H1 (cell line): ENCODE measurements around the gene ADRA2C. TPM values are rescaled to one million over a fixed set of nuclear protein-coding genes. Genes with fewer than 3 reads are reported as not detected.

Experiments used
- EZH2 ChIP-seq: fragments of 200-600 bp; sonication (generic); IDR thresholded peaks from 2 replicates; pipeline ENCODE4 v1.7.1; 2012; ENCODE audit warnings: low read depth, mild to moderate bottlenecking, moderate library complexity, low read length, inconsistent platforms; ENCODE audit not compliant: severe bottlenecking
- KDM5A ChIP-seq: fragments of 200-600 bp; IDR thresholded peaks from 2 replicates; pipeline ENCODE4 v1.7.1; 2012; ENCODE audit warnings: mild to moderate bottlenecking, low read length, inconsistent platforms, mixed read lengths
- SP4 ChIP-seq: IDR thresholded peaks from 2 replicates; pipeline ENCODE4 v1.6.1; 2012; ENCODE audit warnings: low read length, inconsistent platforms
- SUZ12 ChIP-seq: fragments of 200-600 bp; sonication (generic); IDR thresholded peaks from 2 replicates; pipeline ENCODE4 v1.6.1; 2012; ENCODE audit warnings: mild to moderate bottlenecking, inconsistent platforms, low read length, moderate library complexity, mixed read lengths
- polyA plus RNA-seq, 7 experiments: library from polyadenylated mRNA; depleted of rRNA in 3 of 7; stranded (reverse) in 5 of 7; unstranded in 2 of 7; fragments of >200 nt in 5 of 7; fragments of 200-250 nt in 2 of 7; gene quantifications; 1 replicate in 5 of 7; 2 replicates in 1 of 7; 4 replicates in 1 of 7; pipeline versions ENCODE4 v1.2.1 to v1.2.3, GENCODE V29; 2011 to 2013; ENCODE audit warnings: missing spikeins in 2 of 7, mixed read lengths in 2 of 7
- total RNA-seq: library from RNA; stranded (reverse); fragmentation: NEBNext Ultra II Directional; extraction: Animal tissue kit (Norgen Biotek cat#: 25700); gene quantifications from 2 replicates; pipeline ENCODE4 v1.2.1, GENCODE V29; 2021

ADRA2C gene
- total and polyA plus RNA-seq, 2 of the 8 experiments (the other 6 are each of a cell fraction or from before 2014, with no cell fraction given): 14.6 to 14.8 TPM

DNA sequence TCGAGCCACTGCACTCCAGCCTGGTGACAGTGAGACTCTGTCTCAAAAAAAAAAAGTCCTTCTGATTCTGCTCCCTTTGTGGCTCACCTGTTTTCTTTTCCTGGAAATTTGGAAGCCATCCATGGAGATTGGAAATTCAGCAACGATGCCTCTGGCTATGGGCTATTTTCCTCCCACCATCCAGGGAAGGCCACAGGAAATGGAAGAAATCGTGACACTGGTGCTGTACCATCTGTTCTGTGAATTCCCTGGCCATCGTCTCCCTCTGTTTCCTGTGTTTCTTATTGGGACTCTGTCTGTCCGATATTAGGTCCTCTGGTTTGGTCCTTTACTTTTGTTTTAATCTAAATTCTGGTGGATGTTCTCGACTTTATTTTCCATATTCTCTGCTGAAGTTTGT lies 29.4 kb upstream of the ADRA2C start (continued):
- no peak for TF ChIP-seq SUZ12
- TF ChIP-seq KDM5A: no peak
- no peak for TF ChIP-seq EZH2
- no peak for TF ChIP-seq SP4
